Brain microvascular endothelial cell (primary cell): Measurements from ENCODE around the gene NCAPD2.

Source experiments
- DNase-seq: peaks from one replicate; pipeline ENCODE4 v3.0.0-alpha.2; 2020
- H3K27ac ChIP-seq: fragments of 250-450 bp; sonication (Bioruptor Pico); 2 replicates; pipeline ENCODE4 v1.5.1; 2020; ENCODE audit warnings: mild to moderate bottlenecking, moderate library complexity
- H3K27me3 ChIP-seq: fragments of 250-450 bp; sonication (Bioruptor Pico); replicated peaks from 2 replicates; pipeline ENCODE4 v1.5.1; 2020; ENCODE audit warnings: mild to moderate bottlenecking
- H3K36me3 ChIP-seq: fragments of 250-450 bp; sonication (Bioruptor Pico); replicated peaks from 2 replicates; pipeline ENCODE4 v1.5.1; 2020; ENCODE audit warnings: mild to moderate bottlenecking
- H3K4me3 ChIP-seq: 2 replicates; pipeline ENCODE4 v1.5.1; 2011; ENCODE audit warnings: low read depth, mild to moderate bottlenecking, control low read depth, low read length, moderate library complexity
- in situ Hi-C: cut with HindIII; loops from 2 replicates; pipeline ENCODE4 v1.10.0; 2017; ENCODE audit warnings: low sequenced_read_pairs, low pct_ligation_motif_present
- TF ChIP-seq, protein P1 (sequence below): IDR thresholded peaks from 2 replicates; pipeline ENCODE4 v1.5.1; 2011; ENCODE audit warnings: low read depth, mild to moderate bottlenecking, moderate library complexity, low read length, control low read depth, inconsistent platforms; ENCODE audit errors: missing control alignments

Gene NCAPD2

GRCh38 chr12:6551063-6551461 is 57.2 kb downstream of the NCAPD2 start:
- H3K36me3 ChIP-seq = peaks cover 8% of the 10 kb centered on the region
- in situ Hi-C loops = no loop called here

DNA sequence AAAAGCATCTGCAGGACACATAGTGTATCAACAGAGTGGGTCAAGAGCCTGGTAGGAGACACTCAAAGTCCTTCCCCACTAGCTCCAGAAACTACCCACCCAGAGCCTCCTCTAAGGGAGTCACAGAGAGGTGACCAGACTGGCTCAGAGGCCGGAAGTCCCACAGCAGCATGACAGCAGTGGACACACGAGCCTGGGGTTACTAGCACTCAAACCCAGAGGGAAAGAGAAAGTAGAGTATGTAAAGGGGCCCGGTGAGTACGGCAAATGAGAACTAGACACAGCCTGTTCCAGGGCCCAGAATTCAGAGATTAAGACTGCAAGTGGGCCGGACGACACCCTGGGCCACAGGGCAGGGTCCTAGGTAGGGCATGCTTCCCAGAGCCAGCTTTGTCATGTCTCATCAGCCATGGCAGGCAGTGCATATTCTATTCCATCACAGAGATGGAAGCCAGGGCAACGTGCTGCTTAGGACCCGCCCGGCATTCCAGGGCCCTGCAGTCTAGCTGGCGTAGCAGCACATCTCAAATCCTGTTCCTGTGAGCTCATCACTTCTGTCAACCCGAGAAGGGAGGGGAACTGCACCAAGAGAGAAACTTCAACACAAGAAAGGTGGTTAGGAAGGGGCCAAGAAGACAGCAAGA is 57.7 kb downstream of the NCAPD2 start:
- in situ Hi-C loops = no loop called here
- DNase-seq = peak; percentile 75
- no peaks in the 10 kb centered on the region for H3K27me3 ChIP-seq
- peak overlapping the region; percentile 4 for H3K4me3 ChIP-seq
- TF ChIP-seq, protein P1, sequence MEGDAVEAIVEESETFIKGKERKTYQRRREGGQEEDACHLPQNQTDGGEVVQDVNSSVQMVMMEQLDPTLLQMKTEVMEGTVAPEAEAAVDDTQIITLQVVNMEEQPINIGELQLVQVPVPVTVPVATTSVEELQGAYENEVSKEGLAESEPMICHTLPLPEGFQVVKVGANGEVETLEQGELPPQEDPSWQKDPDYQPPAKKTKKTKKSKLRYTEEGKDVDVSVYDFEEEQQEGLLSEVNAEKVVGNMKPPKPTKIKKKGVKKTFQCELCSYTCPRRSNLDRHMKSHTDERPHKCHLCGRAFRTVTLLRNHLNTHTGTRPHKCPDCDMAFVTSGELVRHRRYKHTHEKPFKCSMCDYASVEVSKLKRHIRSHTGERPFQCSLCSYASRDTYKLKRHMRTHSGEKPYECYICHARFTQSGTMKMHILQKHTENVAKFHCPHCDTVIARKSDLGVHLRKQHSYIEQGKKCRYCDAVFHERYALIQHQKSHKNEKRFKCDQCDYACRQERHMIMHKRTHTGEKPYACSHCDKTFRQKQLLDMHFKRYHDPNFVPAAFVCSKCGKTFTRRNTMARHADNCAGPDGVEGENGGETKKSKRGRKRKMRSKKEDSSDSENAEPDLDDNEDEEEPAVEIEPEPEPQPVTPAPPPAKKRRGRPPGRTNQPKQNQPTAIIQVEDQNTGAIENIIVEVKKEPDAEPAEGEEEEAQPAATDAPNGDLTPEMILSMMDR = no peak
- H3K36me3 ChIP-seq = peaks cover 10% of the 10 kb centered on the region
- peak overlapping the region; percentile 63 for H3K27ac ChIP-seq

More at GRCh38 chr12:6551063-6551461, 57.2 kb downstream of the NCAPD2 start:
- TF ChIP-seq, protein P1 = no peak
- DNase-seq = no peak
- no peaks in the 10 kb centered on the region for H3K27me3 ChIP-seq
- no peak overlapping the region for H3K4me3 ChIP-seq
- peak overlapping the region; percentile 63 for H3K27ac ChIP-seq

DNA sequence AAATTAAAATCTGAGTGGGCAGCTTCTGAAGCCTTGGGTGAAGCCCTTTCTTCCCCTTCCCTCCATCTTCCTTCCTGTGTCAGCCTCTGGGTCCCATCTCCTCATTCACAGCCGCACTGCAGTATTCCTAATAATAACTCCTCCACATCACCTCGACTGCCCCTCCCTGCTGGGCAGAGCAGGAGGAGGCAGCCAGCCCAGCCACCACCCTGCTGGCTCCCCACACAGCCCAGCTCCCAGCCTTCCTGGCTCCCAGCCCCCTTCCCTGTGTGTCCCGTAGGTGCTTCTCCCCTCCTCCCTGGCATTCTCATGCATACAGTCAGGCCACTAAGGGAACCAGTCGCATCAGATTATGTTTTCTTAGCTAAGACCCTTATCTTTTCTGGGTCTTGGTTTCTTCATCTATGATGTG is 58.2 kb downstream of the NCAPD2 start:
- Histone ChIP-seq H3K27ac (peak overlapping the region; percentile 63), H3K36me3 (peaks cover 13% of the 10 kb centered on the region), H3K27me3 (no peaks in the 10 kb centered on the region), H3K4me3 (peak overlapping the region; percentile 4)
- TF ChIP-seq, protein P1 = no peak
- in situ Hi-C loops = no loop called here
- DNase-seq = no peak

DNA sequence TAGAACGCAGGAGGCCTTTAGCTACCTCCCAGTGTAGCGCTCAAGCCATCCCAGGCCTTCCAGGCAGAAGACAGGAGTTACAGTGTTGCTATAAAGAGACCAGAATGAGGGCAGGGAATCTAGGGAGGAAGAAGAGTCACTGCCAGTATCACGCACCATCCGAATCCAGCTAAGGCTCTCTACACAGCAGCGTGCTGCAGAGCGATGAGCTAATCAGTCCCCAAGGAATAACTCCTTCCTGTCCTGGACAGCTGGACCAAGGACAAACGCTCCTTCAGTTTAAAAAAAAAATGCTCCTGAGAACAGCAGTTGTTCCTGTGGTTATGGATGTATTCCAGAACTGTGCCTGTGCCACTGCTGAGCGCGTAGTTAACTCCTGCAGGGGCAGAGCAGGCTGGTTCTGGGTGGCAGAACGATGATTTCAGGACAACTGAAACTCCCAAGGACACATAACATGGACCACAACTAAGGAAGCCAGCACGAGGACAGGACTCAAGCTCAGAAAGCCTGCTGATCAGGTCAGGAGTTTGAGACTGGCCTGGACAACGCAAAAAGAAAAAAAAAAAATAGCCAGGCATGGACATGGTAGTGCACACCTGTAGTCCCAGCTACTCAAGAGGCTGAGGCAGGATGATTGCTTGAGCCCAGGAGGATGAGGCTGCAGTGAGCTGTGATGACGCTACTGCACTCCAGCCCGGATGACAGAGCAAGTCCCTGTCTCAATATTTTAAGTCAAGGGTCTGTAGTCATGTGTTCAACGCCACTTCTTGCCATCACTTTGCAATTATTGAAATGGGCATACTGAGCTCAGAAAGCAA is 59.4 kb downstream of the NCAPD2 start:
- TF ChIP-seq, protein P1 = no peak
- in situ Hi-C loops = no loop called here
- peaks cover 20% of the 10 kb centered on the region for H3K36me3 ChIP-seq
- H3K4me3 ChIP-seq = no peak overlapping the region
- peak overlapping the region; percentile 63 for H3K27ac ChIP-seq
- H3K27me3 ChIP-seq = no peaks in the 10 kb centered on the region
- peak; percentile 80 for DNase-seq

DNA sequence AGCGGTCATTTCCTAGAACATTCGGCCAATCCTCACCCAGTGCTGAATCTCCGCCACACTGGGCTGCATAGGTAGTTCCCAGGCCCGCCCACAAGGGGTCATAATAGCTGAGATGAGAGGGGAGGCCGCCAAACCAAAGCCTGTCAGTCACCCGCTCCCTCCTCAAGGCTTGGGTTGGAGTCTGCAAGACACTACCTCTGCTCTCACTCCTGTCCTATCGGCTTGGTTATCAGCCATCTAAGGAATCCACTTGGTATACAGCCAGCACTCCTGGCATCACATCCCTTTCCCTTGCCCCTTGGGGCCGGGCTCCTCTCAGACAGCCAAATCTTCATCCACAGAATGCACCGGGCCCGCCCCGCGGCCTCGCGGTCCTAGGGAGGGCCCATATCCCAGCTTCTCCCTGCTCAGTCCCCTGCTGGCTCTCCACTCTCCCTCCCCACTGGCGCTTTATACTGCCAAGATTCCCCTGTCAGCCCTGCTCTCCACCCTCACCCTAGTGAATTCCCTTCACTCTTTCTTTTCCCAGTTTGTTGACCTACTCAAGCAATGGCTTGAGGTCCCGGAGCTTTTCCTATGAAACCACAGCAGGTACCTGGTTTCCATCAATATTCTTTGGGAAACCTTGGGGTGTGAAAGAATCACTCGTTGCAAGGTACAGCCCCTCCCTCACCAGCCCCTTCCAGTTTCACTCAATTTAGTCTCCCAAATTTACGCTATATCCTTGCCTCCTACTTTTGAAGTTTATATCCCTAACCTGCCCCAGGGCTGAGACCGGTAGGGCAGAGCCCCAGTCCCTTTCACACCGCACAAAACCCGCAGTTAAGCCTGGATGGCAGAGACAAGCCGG is 60.5 kb downstream of the NCAPD2 start:
- Histone ChIP-seq H3K4me3 (peak overlapping the region; percentile 75), H3K36me3 (peaks cover 29% of the 10 kb centered on the region), H3K27me3 (no peaks in the 10 kb centered on the region), H3K27ac (no peak overlapping the region)
- TF ChIP-seq, protein P1 = peak; percentile 82
- peak; percentile 69 for DNase-seq
- in situ Hi-C loops = no loop called here
